HG03159 (cell line): ENCODE results near the gene FOXK1.

Experiments used
- ATAC-seq: cut with Tn5 transposase; IDR thresholded peaks from one replicate; pipeline ENCODE4 v1.9.1; 2021; ENCODE audit warnings: mild to moderate bottlenecking, moderate library complexity; ENCODE audit not compliant: unreplicated experiment

The FOXK1 gene

DNA sequence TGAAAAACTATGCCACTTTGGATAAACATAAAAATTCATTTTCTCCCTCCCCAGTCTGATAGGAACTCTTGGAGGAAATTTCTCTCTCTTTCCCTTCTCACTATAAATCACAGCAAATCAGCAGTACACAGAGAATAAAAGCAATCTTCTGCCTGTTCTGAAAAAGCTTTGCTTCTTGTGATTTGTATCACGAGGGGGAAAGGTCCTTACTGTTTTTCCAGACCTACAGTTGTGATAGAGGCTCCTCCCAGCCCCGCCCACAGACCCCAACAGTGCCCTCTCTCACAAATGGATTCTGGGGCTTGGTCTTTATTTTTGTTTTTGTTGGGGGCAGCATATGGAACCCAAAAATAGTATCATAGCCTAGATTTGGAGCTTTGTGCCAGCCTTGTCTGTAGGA is 12.2 kb downstream of the FOXK1 start:
- no peak for ATAC-seq

DNA sequence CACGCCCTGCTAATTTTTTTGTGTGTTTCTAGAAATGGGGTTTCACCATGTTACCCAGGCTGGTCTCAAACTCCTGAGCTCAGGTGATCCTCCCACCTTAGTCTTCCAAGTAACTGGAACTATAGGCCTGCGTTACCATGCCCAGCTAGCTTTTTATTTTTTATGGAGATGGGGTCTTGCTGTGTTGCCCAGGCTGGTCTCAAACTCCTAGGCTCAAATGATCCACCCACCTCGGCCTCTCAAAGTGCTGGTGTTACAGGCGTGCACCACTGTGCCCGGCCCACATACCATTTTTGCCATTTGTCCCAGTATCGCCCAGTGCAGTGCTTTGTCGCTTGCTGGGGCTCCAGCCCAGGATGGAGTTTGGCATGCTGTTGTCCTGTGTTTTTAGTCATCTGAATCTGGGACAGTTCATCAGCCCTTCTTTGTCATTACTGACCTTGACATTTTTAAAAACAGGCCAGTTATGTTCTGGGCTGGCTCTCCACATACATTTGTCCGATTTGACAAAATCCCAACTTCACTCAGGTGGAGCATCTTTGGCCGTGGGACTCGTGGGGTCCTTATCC is 16.7 kb downstream of the FOXK1 start:
- ATAC-seq, result no peak

DNA sequence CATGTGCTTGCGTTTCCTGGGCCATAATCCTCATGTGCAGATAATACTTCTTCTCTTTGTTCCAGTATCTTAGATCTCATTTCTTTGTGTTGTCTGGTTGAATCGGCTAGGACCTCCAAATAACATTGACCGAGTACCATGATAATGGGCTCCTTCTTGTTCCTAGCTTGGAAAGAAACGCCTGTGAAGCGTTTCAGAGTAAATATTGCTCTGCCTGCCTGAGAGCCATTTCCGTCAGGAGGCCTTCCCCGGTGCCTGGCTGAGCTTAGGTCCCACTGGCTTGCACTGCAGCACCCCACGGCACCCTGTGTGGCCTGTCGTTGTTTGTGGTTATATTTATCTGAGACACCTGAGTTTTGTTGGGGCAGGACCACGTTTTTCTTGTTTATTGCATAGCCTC is 17.7 kb downstream of the FOXK1 start:
- ATAC-seq, result no peak

DNA sequence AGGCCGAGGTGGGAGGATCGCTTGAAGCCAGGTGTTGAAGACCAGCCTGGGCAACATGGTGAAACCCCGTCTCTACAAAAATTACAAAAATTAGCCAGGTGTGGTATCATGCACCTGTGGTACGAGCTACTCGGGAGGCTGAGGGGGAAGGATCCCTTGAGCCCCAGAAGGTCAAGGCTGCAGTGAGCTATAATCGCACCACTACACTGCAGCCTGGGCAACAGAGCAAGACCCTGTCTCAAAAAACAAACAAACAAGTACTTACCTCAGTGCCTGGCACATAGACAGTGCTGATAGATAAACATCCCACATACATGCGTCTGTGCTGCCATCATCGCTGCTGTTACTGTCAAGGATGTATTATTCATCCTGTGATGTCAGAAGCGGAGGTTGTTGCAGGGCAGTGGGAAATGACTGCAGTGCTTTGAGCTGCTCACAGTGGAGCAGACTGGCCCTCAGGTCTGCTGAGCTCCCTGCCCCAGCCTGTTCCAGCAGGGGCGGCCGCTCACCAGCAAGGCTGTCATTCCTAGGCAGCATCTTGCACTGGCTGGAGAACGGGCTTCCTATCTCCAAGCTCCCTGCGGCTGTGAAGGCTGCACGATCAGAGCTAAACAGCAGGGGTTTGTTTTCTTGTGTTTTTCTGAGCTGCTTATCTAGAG is 18.6 kb downstream of the FOXK1 start:
- no peak for ATAC-seq

DNA sequence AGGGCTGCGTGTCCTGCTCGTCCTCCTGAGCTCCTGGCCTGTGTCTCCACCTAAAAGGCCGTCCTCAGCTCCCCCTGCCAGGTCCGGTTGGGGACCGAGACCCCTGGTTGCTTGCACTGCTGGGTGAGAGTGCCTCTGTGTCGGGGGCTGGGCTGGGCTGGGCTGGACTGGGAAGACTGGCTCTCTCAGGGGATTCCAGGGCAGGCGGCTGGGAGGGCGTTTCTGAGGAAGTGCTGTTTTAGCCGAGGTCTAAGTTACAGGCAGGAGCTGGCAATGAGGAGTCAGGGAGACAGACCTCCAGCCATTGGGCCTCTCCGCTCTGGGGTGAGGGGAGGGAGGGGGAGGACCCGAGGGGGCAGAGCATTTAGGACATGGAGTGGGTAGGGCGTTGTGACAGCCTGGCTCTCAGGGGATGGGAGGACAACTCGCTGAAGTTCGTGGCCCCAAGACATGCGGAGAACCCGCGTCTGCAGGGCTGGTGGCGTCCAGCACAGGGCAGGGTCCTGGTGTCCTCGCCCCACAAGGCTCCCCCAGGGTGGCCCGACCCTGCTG is 20.9 kb downstream of the FOXK1 start:
- no peak for ATAC-seq

DNA sequence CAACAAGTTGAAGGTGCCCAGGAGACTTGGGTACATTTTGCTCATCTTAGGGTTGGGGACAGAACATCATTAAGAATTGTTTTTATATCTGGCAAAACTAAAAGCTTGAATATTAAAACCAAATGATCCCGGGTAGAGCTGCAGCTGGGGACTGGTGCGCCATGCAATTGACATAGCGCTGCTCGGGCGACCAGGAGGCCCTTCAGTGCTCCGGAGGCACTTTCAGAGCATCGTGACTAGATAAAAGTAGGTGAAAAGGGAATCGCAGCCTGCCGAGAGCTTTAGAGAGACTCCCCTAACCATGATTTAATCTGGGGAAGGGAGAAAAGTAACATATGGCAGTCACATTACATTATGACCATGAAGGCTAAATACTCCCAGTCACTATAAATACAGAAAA is 21.4 kb downstream of the FOXK1 start:
- no peak for ATAC-seq

DNA sequence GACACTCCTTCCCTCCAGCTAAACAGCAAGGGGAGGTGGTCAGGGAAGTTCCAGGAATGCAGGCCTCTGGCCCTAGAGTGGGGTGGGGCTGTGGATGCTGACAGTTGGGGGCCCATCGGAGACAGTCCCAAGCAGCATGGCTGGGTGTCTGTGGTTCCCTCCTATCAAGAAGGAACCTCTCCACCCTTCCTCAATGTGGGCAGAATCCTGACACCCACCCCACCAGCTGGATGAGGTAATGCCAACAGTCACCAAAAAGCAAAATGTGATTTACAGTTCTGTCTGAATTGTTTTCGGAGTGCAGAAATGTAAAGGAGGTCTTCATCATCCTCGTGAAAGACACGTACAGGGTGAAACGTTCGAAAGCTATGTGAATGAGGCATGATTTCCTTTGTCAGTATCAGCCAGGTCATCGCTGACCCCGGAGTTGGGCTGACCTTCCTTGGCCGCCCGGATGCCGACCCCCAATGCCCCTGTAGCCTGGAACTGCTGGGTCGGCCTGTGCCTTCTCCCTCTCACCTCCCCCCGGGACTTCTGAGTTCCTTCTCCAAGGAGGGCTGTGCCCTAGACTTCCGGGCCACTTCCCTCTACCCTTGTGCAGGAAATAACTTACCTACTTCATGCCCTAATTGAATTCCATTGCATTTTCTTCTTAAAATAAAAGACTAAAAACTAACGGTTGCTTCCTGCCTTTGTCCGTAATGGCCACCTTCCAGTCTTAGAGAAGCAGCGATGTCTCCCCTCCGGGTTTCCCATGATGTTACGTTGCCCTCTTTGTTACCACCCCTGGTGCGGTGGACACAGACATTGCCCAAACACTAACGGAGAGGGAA is 24.5 kb downstream of the FOXK1 start:
- no peak for ATAC-seq

DNA sequence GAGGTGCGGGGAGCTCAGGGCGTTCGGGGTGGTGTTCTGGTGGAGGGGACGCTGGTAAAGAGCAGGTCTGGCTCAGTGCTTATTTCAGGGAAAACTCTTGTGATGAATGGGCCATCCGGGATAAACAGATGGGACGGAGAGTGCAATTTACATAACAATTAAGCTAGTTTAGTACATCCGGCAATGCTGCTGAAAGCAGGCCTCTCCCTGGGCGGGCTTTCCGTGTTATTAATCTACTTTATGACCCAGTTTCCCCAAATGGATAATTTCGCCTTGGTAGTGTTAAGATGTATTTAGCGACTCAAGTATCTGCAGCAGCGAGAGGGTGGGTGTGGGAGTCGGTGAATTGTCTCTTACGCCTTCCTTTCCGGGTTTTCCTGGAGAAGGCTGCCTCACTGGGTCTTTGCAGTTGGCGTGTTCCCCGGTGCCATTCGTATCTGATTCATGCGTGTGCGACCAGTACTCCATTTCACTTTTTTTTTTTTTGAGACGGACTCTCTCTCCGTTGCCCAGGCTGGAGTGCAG is 25.2 kb downstream of the FOXK1 start:
- no peak for ATAC-seq

DNA sequence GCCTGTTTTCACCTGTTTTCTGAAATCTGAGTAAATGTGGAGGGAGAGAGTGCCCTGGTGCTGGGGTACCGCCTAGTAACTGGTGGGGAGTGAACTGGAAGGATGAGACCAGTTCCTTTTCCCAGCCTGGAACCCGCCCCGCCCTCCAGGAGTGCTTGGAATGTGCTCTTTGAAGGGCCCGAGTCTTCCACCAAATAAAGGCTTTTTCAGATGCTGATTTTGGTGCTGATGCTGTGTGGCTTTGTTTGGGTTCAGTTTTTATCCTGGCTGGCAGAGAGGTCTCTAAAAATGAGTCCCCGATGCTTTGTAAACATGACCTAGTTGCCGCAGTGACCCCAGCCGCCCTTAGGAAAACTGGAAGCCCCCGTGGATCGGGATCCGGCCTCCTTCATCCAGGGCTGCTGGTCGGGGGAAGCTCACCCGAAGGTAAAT is 25.9 kb downstream of the FOXK1 start:
- ATAC-seq, result no peak

DNA sequence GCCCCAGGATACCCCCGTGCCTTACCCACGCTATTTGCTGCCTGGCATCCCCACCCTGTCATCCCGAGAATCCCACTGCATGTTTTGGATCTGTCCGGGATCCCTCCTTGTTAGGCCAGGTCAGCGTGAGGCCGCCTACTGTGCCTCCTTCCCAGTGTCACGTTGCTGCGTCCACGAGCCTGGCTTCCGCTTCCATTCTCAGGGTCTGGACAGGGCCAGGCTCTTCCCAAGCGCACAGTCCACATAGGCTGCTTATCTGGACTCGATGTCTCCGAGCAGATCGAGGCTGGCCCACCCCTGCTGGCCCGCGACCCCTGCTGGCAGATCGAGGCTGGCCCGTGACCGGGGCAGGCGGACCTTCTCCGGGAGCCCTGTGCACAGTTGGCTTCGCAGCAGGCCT is 27.1 kb downstream of the FOXK1 start:
- ATAC-seq, result no peak

DNA sequence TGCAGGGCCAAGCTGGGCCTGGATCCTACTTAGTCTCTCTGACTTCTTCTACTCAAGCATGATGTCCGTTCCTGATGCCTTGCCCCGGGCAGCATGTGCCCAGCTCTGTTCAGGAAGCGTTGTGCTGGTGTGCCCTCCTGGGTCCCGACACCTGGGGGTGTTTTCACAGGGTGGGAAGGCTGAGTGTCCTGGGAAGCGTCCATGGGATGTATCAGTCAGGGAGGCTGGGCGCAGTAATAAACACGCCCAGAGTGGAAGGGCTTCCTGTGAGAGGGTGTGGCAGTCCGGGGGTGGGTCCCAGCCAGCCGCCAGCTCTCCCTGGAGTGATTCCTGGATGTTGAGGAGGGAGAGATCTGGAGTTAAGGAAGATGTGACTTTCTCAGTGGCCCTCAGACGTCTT is 29.0 kb downstream of the FOXK1 start:
- ATAC-seq, result no peak

DNA sequence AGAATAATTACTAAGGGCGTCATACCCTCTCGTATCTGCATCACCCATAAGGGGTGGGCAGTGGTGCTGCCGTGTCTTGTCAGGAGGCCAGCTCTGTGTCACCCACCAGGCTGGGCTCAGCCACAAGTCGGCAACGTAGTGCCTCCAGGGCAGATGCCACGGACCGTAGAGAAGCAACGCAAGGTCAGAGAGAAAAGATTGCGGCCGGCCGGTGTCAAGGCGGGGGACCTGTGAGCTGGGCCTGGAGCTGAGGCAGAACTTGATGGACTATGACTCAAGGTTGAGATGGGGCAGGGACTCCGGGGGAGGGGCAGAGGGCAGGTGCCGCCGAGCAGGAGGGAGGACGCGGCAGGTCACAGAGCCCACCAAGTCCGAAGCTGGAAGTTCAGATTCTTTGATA is 29.5 kb downstream of the FOXK1 start:
- no peak for ATAC-seq

DNA sequence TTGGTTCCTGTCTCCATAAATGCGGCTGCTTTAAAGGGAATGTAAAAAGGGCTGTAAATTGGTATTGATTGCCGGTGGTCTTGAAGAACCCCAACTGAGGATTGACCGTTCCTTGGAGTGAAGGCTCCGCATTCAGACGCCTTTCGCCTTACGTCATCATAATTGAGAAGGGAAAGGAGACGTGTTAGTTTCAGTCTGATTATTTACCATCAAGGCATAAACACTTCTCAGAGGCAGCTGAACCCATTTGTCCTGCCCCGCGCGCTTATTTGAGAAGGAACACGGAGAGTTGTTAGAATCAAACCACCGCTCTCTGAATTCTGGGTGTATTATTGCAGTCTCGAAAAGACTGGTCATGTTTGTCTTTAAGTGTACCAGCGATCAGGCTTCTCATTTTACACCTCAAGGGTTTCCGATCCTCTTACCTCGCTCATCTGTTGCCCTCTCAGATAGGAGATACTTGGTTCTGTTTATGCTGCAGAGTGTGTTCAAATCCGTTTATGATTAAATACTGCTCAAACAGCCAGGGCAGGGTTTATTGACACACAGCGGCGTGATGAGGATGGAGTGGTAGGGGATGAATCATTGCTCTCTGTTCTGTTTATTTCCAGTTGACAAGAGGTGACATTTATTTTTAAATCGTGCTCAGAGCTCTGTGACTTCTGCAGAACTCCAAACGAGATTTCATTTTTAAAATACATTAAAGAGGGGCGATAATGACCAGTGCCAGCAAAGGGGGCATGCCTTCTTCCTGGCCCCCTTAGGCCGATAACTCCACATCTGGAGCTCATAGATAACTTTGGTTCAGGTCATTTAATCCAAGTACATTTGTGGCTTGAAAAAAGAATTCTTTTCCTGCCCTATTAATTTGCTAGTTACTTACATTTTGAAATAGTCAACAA is 30.4 kb downstream of the FOXK1 start:
- ATAC-seq, result no peak

DNA sequence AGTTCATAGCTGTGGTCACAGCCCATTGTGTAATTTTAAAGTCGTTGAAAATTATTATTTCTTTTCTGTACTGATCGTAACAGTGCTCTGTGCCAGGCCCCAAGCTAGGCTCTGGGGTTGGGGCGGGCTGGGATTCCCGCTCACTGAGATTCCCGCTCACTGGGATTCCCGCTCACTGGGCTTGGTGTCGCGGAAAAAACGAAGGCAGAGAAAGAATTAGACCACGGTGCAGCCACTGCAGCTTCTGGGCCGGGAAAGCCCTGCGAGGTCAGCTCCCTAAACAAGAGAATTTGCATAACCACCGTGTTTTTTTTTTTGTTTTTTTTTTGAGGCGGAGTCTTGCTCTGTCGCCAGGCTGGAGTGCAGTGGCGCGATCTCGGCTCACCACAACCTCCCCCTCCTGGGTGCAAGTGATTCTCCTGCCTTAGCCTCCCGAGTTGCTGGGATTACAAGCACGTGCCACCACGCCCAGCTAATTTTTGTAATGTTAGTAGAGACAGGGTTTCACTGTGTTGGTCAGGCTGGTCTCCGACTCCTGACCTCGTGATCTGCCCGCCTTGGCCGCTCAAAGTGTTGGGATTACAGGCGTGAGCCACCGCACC is 31.2 kb downstream of the FOXK1 start:
- ATAC-seq, result no peak

DNA sequence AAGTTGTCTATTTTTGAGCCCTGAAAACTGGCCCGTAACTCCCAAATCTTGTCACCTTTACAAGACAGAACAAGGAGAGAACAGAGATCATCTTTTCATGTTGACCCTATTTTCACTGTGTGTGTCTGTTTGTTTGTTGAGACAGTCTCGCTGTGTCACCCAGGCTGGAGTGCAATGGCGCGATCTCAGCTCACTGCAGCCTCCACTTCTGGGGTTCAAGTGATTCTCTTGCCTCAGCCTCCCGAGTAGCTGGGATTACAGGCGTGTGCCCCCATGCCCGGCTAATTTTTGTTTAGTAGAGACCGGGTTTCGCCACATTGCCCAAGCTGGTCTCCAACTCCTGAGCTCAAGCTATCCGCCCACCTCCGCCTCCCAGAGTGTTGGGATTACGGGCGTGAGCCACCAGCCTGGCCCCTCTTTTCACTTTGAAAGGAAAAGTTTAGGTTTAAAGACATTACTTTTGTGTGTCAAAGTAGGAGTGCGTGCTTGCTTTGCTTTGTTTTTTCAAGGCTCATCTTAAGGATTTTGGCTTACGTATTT is 32.1 kb downstream of the FOXK1 start:
- no peak for ATAC-seq

DNA sequence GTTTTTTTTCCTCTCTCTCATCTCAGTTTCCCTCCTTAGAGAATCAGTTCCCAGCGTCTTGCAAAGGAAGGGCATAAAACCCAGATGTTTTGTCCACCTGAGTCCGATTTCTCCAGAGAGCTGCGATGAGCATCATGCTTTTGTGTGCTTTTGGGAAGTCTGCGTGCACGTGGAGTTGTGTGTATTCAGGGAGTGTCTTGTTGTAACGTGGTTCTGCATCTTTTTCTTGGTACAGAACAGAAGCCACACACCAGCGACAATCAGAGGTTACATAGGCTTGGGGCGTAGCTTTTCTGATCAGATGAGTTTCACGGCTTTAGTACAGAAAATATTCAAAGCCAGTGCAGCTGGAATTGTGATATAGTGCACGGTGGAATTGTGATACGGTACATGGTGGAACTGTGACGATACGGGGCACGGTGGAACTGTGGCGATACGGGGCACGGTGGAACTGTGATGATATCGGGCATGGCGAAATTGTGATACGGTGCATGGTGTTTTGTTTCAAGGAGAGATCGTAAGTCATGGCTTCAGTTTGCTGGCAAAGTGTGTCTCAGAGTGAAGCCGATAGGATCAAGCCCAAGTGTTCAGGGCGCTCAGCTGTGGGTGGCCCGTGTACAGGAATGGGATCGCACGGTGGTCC is 32.8 kb downstream of the FOXK1 start:
- no peak for ATAC-seq

DNA sequence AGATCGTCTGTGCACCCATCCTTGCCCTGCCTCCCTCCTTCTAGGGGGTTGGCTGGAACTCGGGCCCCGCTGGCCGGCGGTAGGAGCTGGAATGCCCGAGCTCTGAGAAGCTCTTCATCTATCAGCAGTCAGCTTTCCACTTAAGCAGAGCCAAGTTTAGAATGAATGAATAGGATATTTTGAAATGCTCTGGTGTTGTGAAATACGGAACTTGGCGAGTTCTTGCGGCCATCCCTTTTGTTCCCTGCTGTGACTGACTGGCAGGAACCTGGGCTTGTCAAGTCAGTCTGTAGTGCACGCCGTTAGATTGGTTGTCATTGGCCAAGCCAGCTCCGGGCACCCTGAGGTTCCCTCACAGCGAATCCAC is 33.3 kb downstream of the FOXK1 start:
- no peak for ATAC-seq

DNA sequence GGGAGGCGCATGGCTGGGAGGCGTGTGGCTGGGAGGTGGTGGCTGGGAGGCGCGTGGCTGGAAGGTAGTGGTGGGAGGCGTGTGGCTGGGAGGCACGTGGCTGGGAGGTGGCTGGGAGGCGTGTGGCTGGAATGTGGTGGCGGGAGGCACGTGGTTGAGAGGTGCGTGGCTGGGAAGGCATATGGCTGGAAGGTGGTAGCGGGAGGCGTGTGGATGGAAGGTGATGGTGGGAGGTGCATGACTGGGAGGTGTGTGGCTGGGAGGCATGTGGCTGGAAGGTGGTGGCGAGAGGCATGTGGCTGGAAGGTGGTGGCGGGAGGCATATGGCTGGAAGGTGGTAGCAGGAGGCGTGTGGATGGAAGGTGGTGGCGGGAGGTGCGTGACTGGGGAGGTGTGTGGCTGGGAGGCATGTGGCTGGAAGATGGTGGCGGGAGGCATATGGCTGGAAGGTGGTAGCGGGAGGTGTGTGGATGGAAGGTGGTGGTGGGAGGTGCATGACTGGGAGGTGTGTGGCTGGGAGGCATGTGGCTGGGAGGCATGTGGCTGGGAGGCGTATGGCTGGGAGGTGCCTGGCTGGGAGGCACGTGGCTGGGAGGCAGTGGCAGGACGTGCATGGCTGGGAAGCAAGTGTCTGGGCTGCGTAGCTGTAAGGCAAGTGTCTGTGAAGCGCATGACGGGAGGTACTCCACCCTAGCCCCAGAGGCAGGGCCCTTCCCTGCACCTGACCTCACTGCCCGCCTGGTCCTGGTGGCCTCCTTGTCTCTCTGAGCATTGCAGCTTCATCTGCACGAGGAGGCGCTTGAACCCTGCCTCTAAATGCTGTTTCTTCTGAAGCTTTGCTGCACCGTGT is 35.1 kb downstream of the FOXK1 start:
- no peak for ATAC-seq

DNA sequence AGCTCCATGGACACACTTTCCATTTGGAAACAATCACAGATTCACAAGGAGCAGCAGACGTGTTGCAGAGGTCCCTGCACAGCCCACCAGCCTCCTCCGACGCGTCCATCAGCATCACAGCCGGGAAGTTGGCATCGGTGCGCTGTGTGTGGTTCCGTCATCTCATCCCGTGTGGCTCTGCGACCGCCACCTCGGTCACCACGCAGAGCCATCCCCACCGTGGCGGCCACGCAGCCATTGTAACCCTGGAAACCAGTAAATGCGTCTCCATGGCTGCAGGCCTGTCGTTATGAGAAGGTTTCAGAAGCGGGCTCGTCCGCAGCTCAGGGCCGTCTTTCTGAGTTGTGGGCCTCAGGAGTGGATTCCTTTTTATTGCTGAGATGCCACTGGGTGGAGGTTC is 36.0 kb downstream of the FOXK1 start:
- no peak for ATAC-seq
